Sigmoid colon (tissue), 4 donors: ENCODE data around the gene DEFB132.

Experiments used
- CTCF ChIP-seq, 4 experiments: fragments of 450-650 bp in 3 of 4; fragments of 200-600 bp in 1 of 4; IDR thresholded peaks; one replicate each; pipeline ENCODE4 v1.5.1; 2016 to 2019; ENCODE audit warnings: antibody characterized with exemption in 4 of 4, mild to moderate bottlenecking in 3 of 4, moderate library complexity in 2 of 4
- EP300 ChIP-seq, 4 donors: sonication (generic); formaldehyde crosslinking; IDR thresholded peaks; one replicate each; pipeline ENCODE4 v1.6.1; 2017; ENCODE audit warnings: antibody characterized with exemption in 4 of 4
- POLR2A ChIP-seq, 2 donors: fragments of 450-650 bp; IDR thresholded peaks; one replicate each; pipeline ENCODE4 v1.6.1; 2016; ENCODE audit warnings: antibody characterized with exemption in 2 of 2, mild to moderate bottlenecking in 2 of 2, moderate library complexity in 2 of 2
- POLR2AphosphoS5 ChIP-seq, 4 donors: sonication (generic); formaldehyde crosslinking; IDR thresholded peaks; one replicate each; pipeline ENCODE4 v1.6.1; 2017; ENCODE audit warnings: antibody characterized with exemption in 4 of 4

- no peak for TF ChIP-seq CTCF (IDR thresholded peaks at IDR 0.05)
- TF ChIP-seq POLR2AphosphoS5 (IDR thresholded peaks at IDR 0.05) = no peak
- no peak for TF ChIP-seq EP300 (IDR thresholded peaks at IDR 0.05)
- TF ChIP-seq POLR2A (IDR thresholded peaks at IDR 0.05) = no peak
Observed at GRCh38 chr20:271069-271468, 13.5 kb downstream of the DEFB132 start.
